ENCODE data around the gene PACRG. TPM values are rescaled to one million over a fixed set of nuclear protein-coding genes. Genes with fewer than 3 reads are reported as not detected.
A peak's percentile ranks its signal among the peaks of the same experiment; 100 is the strongest.
"Not testable (repeated sequence)": the region's sequence is repeated elsewhere in the genome, so short reads cannot be mapped to it uniquely, and the experiment has no call there.

The PACRG gene
- total and polyA plus RNA-seq, 9 donors: 1.2 to 2.7 (median 1.9) TPM

DNA sequence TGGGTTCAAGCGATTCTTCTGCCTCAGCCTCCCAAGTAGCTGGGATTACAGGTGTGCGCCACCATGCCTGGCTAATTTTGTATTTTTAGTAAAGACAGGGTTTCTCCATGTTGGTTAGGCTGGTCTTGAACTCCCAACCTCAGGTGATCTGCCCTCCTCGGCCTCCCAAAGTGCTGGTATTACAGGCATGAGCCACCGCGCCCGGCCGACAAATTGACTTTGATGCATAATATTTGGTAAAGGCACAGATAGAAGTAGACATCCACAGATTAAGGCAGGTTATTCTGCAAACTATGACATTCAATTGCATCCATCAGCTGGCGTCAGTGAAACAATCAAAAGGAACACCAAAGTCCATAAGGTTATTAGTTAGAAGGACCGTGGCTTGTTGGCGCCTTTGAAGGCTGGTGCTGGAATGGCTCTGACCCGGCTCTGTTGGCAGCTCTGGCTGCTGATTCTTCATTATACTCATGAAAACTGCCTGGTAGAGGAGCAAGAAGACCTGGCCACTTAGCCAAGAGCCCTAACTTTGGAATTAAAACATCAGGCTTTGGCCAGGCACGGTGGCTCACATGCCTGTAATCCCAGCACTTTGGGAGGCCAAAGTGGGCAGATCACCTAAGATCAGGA, 589.2 kb downstream of the PACRG start:
- H3K36me3 ChIP-seq (ENCODE audit: control insufficient read depth, insufficient read depth, low read length); H3K27me3 ChIP-seq (ENCODE audit: control insufficient read depth, insufficient read depth, low read length); H3K27ac ChIP-seq (ENCODE audit: low read length); H3K4me1 ChIP-seq (ENCODE audit: control insufficient read depth, insufficient read depth, low read length); H3K4me3 ChIP-seq (ENCODE audit: low read length); H3K9me3 ChIP-seq (replicated peaks; ENCODE audit: control insufficient read depth, low read depth, low read length); DNase-seq: not testable (repeated sequence)
- 97% methylated on average over 6 of the region's 12 CpGs for WGBS (ENCODE audit: insufficient coverage)

DNA sequence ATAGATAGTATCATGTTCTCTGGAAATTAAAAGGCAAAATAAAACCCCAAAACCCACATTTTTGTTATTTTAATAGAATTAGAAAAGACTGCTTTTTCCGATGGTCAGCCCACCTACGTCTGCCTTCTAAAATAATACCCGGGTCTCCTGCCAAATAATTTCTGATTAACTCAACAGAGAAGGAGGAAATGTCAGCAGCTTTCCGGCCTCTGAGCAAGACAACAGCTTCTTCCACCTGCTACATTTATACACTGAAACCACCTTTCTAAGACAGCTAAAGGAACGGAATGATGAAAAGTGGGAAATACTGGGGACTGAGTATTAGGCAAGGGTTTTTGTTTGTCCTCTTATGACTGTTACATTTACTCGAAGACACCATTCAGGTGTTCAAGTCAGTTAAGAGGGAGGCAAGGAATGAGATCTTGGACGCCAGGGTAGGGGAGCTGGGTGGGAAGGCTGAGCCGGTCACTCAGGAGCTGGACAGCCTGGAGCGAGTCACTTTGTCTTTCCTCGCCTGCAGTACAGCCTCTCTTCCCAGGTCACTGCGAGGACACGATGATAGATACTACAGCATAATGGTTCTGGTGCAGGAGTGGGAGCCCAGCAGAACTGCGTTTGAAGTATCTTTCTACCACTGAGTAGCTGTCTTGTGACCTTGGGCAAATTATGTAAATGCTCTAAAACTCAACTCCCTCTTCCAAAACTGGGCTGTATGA, 590.5 kb downstream of the PACRG start:
- no peak for DNase-seq
- no peak overlapping the region for H3K27ac ChIP-seq (ENCODE audit: low read length)
- peaks cover 5% of the 10 kb centered on the region for H3K4me1 ChIP-seq (ENCODE audit: control insufficient read depth, insufficient read depth, low read length)
- H3K9me3 ChIP-seq (replicated peaks; ENCODE audit: control insufficient read depth, low read depth, low read length): no peaks in the 10 kb centered on the region
- H3K27me3 ChIP-seq (ENCODE audit: control insufficient read depth, insufficient read depth, low read length): no peaks in the 10 kb centered on the region
- H3K4me3 ChIP-seq (ENCODE audit: low read length): no peak overlapping the region
- WGBS (ENCODE audit: insufficient coverage): 69% methylated on average over 6 of the region's 13 CpGs
- H3K36me3 ChIP-seq (ENCODE audit: control insufficient read depth, insufficient read depth, low read length): no peaks in the 10 kb centered on the region

DNA sequence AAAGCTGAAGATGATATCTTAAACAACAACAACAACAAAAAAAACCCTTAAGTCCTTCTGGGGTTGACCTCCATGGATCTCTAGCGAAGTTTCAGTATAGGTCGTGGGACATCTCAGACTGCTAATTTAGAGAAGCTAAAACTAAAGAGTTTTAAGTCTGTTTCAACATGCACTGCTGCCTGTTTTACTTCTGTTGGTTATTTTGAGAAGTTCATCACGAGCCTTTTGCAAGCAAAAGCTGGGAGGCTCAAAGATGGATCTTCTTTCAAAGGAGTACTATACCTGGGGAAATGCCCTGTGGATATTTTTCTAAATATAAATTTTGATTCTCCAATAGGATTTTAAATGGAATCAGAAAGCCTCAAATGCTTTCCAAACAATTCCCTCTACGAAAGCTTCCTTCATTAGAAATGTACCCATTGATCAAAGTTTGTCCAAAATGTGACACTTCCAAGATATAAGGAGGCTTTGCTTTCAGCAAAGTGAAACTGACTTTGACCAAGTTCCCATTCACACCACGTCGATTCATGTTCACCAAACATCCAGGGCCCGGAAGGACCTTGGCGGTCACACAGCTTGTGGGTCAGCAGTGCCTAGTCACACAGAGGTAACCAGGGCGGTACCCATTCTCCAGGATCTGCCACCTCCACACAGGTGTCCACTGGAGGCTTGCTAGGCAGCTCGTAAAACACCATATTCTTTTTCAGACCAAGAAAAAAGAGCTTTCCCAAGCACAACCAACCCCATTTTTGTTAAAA, 592.0 kb downstream of the PACRG start:
- no peak for DNase-seq
- peaks cover 11% of the 10 kb centered on the region for H3K4me1 ChIP-seq (ENCODE audit: control insufficient read depth, insufficient read depth, low read length)
- no peak overlapping the region for H3K4me3 ChIP-seq (ENCODE audit: low read length)
- no peaks in the 10 kb centered on the region for H3K9me3 ChIP-seq (replicated peaks; ENCODE audit: control insufficient read depth, low read depth, low read length)
- no peaks in the 10 kb centered on the region for H3K27me3 ChIP-seq (ENCODE audit: control insufficient read depth, insufficient read depth, low read length)
- H3K36me3 ChIP-seq (ENCODE audit: control insufficient read depth, insufficient read depth, low read length): no peaks in the 10 kb centered on the region
- H3K27ac ChIP-seq (ENCODE audit: low read length): no peak overlapping the region
- 95% methylated on average over 4 of the region's 10 CpGs for WGBS (ENCODE audit: insufficient coverage)

DNA sequence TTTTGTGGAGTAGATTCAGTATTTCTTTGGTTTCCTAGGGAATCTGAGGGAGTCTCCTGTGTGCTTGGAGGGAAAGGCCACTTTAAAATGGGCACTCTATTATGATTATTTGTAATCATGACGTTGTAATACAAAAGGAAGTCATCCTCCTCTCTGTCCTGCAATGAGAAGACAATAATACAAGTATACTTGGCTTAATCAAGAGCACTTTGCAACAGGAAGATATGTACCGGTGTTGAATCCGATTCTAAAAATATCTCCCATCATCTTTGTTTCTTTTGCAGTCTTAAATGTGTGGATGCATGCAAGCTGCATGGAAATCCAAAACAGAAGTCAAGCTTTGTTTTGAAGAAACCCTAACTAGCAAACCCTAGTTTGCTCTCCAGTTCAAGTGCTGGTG, 592.6 kb downstream of the PACRG start:
- H3K4me1 ChIP-seq (ENCODE audit: control insufficient read depth, insufficient read depth, low read length): peaks cover 14% of the 10 kb centered on the region
- H3K27ac ChIP-seq (ENCODE audit: low read length): no peak overlapping the region
- H3K27me3 ChIP-seq (ENCODE audit: control insufficient read depth, insufficient read depth, low read length): no peaks in the 10 kb centered on the region
- no CpG with 5 or more reads among the region's 3 CpGs for WGBS (ENCODE audit: insufficient coverage)
- no peak for DNase-seq
- H3K4me3 ChIP-seq (ENCODE audit: low read length): no peak overlapping the region
- H3K36me3 ChIP-seq (ENCODE audit: control insufficient read depth, insufficient read depth, low read length): no peaks in the 10 kb centered on the region
- no peaks in the 10 kb centered on the region for H3K9me3 ChIP-seq (replicated peaks; ENCODE audit: control insufficient read depth, low read depth, low read length)

DNA sequence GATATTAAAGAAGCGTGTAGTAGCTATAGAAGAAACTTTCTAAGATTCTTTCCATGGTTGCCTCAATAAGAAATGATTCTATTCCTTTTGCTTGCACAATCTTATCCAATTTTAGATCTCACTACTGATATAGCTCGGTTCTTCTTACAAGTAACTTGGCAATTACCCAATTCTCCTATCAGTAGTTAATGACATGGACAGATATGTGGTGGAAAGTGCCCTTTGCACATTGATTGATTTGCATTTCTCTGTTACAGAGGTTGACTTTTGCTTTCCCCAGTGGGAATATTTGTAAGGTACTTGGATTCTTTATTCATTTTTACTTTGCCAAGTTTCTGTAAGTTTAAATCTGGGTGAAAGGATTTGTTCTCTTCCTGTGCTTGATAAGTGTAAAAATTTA, 593.0 kb downstream of the PACRG start:
- no peaks in the 10 kb centered on the region for H3K27me3 ChIP-seq (ENCODE audit: control insufficient read depth, insufficient read depth, low read length)
- no peak overlapping the region for H3K4me3 ChIP-seq (ENCODE audit: low read length)
- peaks cover 14% of the 10 kb centered on the region for H3K4me1 ChIP-seq (ENCODE audit: control insufficient read depth, insufficient read depth, low read length)
- no peak for DNase-seq
- WGBS (ENCODE audit: insufficient coverage): no CpG with 5 or more reads among the region's 2 CpGs
- no peaks in the 10 kb centered on the region for H3K9me3 ChIP-seq (replicated peaks; ENCODE audit: control insufficient read depth, low read depth, low read length)
- H3K27ac ChIP-seq (ENCODE audit: low read length): no peak overlapping the region
- no peaks in the 10 kb centered on the region for H3K36me3 ChIP-seq (ENCODE audit: control insufficient read depth, insufficient read depth, low read length)

DNA sequence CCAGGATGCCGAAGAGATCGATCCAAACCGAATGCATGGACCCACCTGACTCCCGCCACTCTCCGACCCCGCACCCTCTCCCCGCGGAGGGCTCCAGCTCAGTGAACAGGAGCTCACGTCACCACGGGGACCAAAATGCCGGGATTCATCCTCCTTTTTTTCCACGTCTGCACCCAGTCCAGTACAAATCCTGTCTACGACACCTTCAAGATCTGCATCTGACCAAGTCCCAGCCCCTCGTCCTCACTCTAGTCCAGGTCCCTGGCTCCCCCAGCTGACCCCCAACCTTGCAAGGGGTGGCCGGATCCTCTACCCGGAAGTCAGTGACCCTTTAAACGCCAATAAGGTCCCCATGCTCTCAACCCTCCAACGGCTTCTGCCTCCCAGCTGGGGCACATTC, 593.9 kb downstream of the PACRG start:
- 93% methylated on average over 18 of the region's 18 CpGs for WGBS (ENCODE audit: insufficient coverage)
- H3K27me3 ChIP-seq (ENCODE audit: control insufficient read depth, insufficient read depth, low read length): no peaks in the 10 kb centered on the region
- no peaks in the 10 kb centered on the region for H3K36me3 ChIP-seq (ENCODE audit: control insufficient read depth, insufficient read depth, low read length)
- no peaks in the 10 kb centered on the region for H3K9me3 ChIP-seq (replicated peaks; ENCODE audit: control insufficient read depth, low read depth, low read length)
- H3K27ac ChIP-seq (ENCODE audit: low read length): no peak overlapping the region
- DNase-seq: no peak
- H3K4me3 ChIP-seq (ENCODE audit: low read length): no peak overlapping the region
- H3K4me1 ChIP-seq (ENCODE audit: control insufficient read depth, insufficient read depth, low read length): peaks cover 14% of the 10 kb centered on the region

DNA sequence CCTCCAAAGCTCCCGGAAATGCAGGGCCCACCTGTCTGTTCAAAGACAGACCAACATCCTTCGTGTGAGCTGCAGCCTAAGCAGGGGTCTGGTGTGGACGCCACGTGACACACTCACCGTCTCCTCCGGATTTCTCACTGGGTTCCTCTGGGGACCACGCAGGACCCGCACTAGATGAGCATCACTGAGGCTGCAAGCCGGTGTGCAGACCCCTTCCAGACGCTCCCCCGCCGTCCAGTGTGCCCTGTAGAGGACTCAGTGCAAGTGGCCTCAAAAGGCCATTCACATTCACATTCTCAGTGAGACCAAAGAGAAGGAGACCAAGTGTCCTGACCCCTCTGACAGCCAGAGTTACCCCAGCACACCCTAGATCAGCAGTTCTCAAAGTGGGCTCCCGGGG, 595.5 kb downstream of the PACRG start:
- H3K27me3 ChIP-seq (ENCODE audit: control insufficient read depth, insufficient read depth, low read length): no peaks in the 10 kb centered on the region
- peaks cover 3% of the 10 kb centered on the region for H3K9me3 ChIP-seq (replicated peaks; ENCODE audit: control insufficient read depth, low read depth, low read length)
- H3K36me3 ChIP-seq (ENCODE audit: control insufficient read depth, insufficient read depth, low read length): no peaks in the 10 kb centered on the region
- WGBS (ENCODE audit: insufficient coverage): 92% methylated on average over 13 of the region's 13 CpGs
- H3K27ac ChIP-seq (ENCODE audit: low read length): no peak overlapping the region
- peaks cover 23% of the 10 kb centered on the region for H3K4me1 ChIP-seq (ENCODE audit: control insufficient read depth, insufficient read depth, low read length)
- no peak overlapping the region for H3K4me3 ChIP-seq (ENCODE audit: low read length)
- DNase-seq: no peak

DNA sequence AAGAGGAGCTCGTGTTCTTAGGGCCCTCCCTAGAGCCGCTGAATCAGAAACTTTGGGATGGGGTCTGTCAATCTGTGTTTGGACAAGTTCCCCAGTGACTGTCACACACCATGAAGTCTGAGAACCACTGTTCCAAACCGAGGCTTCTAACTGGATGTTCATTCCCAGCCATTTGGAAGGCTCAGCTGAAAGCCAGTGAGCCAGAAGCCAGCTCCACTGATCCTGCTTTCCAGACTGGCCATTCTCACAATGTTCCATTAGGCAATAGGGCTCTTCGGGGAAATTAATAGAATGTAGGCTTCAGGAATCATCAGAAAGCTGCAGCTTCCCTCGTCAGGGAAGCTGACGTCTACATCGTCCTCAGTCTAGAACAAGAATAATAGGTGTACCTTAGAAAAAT, 595.9 kb downstream of the PACRG start:
- H3K4me3 ChIP-seq (ENCODE audit: low read length): no peak overlapping the region
- WGBS (ENCODE audit: insufficient coverage): 41% methylated on average over 2 of the region's 7 CpGs
- H3K27ac ChIP-seq (ENCODE audit: low read length): no peak overlapping the region
- H3K36me3 ChIP-seq (ENCODE audit: control insufficient read depth, insufficient read depth, low read length): no peaks in the 10 kb centered on the region
- DNase-seq: peak; percentile 88
- peaks cover 3% of the 10 kb centered on the region for H3K9me3 ChIP-seq (replicated peaks; ENCODE audit: control insufficient read depth, low read depth, low read length)
- H3K4me1 ChIP-seq (ENCODE audit: control insufficient read depth, insufficient read depth, low read length): peaks cover 26% of the 10 kb centered on the region
- H3K27me3 ChIP-seq (ENCODE audit: control insufficient read depth, insufficient read depth, low read length): no peaks in the 10 kb centered on the region

DNA sequence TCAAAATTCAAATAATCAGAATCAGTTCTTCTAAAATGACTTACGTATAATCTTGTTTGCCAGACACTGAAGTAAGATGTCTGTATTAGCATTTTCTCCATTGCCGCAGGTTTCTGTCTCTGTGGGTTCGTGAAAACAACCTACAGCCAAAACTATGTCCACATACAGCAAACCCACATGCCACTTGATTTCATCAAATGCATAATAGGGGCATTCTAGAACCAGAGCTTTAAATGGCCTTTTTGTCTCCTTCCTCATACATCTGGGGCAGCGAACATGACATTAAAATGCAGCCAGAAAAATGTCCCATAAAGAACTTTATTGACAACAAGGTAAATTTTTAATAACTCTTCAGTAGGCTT, 596.5 kb downstream of the PACRG start:
- Histone ChIP-seq H3K4me1 (ENCODE audit: control insufficient read depth, insufficient read depth, low read length) (peaks cover 26% of the 10 kb centered on the region), H3K27ac (ENCODE audit: low read length) (peak overlapping the region; percentile 73), H3K36me3 (ENCODE audit: control insufficient read depth, insufficient read depth, low read length) (no peaks in the 10 kb centered on the region), H3K27me3 (ENCODE audit: control insufficient read depth, insufficient read depth, low read length) (no peaks in the 10 kb centered on the region), H3K4me3 (ENCODE audit: low read length) (no peak overlapping the region), H3K9me3 (replicated peaks; ENCODE audit: control insufficient read depth, low read depth, low read length) (peaks cover 3% of the 10 kb centered on the region)
- DNase-seq: no peak
- WGBS (ENCODE audit: insufficient coverage): 56% methylated on average over 2 of the region's 4 CpGs

DNA sequence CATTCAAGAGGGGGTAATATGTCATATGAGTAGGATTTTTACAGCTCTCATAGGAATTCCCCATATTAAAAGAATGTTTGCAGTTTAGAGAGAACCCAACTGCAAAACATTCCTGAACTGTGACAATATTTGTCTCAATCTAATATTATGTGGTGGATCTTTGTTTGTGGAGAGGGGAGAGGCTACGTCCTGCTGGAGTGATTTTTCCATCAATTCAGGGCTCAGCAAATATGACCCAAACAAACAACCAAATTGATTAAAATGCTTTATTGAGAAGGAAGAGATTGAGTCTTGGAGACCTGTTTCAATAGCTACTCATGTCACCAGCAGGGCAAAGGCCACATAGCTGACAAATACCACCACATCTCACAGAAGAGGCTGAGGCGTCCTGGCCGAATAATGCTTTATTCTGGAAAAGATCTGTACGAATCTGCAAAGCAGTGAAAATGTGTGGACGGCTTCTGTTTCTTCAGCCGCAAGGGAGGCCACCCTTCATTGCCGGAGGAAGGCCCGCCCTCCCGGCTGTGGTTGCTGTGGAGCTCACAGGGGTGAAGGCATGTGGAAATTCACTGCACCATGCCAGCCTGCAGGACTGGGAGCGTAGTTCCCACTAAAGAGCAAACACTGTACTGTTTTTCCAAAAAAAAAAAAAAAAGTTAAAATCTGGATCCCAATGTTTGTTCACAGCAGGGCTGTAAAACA, 597.1 kb downstream of the PACRG start:
- no peaks in the 10 kb centered on the region for H3K27me3 ChIP-seq (ENCODE audit: control insufficient read depth, insufficient read depth, low read length)
- peaks cover 28% of the 10 kb centered on the region for H3K4me1 ChIP-seq (ENCODE audit: control insufficient read depth, insufficient read depth, low read length)
- peak; percentile 64 for DNase-seq
- H3K36me3 ChIP-seq (ENCODE audit: control insufficient read depth, insufficient read depth, low read length): no peaks in the 10 kb centered on the region
- H3K27ac ChIP-seq (ENCODE audit: low read length): peak overlapping the region; percentile 73
- H3K4me3 ChIP-seq (ENCODE audit: low read length): no peak overlapping the region
- 33% methylated on average over 3 of the region's 10 CpGs for WGBS (ENCODE audit: insufficient coverage)
- peaks cover 3% of the 10 kb centered on the region for H3K9me3 ChIP-seq (replicated peaks; ENCODE audit: control insufficient read depth, low read depth, low read length)

All from muscle of leg (tissue), 11 donors.